PFSK-1 (cell line): Measurements from ENCODE around the gene SPAG5.

Experiments used
- FOXP2 ChIP-seq: optimal IDR thresholded peaks from 2 replicates; pipeline ENCODE3; 2011; ENCODE audit warnings: borderline replicate concordance, control low read depth, inconsistent platforms; ENCODE audit not compliant: insufficient read depth; ENCODE audit errors: extremely low read length, extremely low read depth
- POLR2AphosphoS5 ChIP-seq: IDR thresholded peaks from 2 replicates; pipeline ENCODE4 v1.6.1; 2012; ENCODE audit warnings: low read depth, mild to moderate bottlenecking, control low read depth, low read length, moderate library complexity
- TAF1 ChIP-seq: IDR thresholded peaks from 2 replicates; pipeline ENCODE4 v1.6.1; 2012; ENCODE audit warnings: low read length, control low read depth, borderline replicate concordance; ENCODE audit not compliant: insufficient read depth

GRCh38 chr17:28634206-28634865, 35.5 kb upstream of the SPAG5 start:
- TF ChIP-seq TAF1: no peak
- TF ChIP-seq POLR2AphosphoS5: no peak
- no peak for TF ChIP-seq FOXP2
